SK-N-SH treated with all-trans-retinoic acid at 6 μM for 48 hours (cell line): Measurements from ENCODE around the gene AMBP.

Source experiments
- ATAC-seq: fragments of 200-7000 bp; cut with Tn5 transposase; 3 replicates; pipeline ENCODE4 v1.9.1; 2020; ENCODE audit warnings: mild to moderate bottlenecking, moderate library complexity
- ARNTL ChIP-seq: fragments of 450-650 bp; formaldehyde crosslinking; IDR thresholded peaks from 2 replicates; pipeline ENCODE4 v1.5.0; 2020; ENCODE audit warnings: low read depth, mild to moderate bottlenecking, moderate library complexity, borderline replicate concordance
- BACH2 ChIP-seq: fragments of 250-450 bp; sonication (Bioruptor Pico); IDR thresholded peaks from 2 replicates; pipeline ENCODE4 v1.9.0; 2021; ENCODE audit warnings: mild to moderate bottlenecking, borderline replicate concordance
- CSDC2 ChIP-seq: fragments of 250-450 bp; sonication (Bioruptor Pico); IDR thresholded peaks from 2 replicates; pipeline ENCODE4 v1.5.0; 2020; ENCODE audit warnings: mild to moderate bottlenecking, moderate library complexity
- GLIS3 ChIP-seq: fragments of 250-450 bp; sonication (Bioruptor Pico); IDR thresholded peaks from 2 replicates; pipeline ENCODE4 v1.5.0; 2020; ENCODE audit warnings: mild to moderate bottlenecking, moderate library complexity
- ISL1 ChIP-seq: fragments of 250-450 bp; sonication (Bioruptor Pico); IDR thresholded peaks from 2 replicates; pipeline ENCODE4 v2.1.2; 2022; ENCODE audit warnings: mild to moderate bottlenecking, moderate library complexity
- OSR1 ChIP-seq: fragments of 250-450 bp; sonication (Bioruptor Pico); IDR thresholded peaks from 2 replicates; pipeline ENCODE4 v1.8.0; 2022; ENCODE audit warnings: moderate library complexity, mild to moderate bottlenecking, inconsistent platforms
- PATZ1 ChIP-seq: fragments of 250-450 bp; sonication (Bioruptor Pico); IDR thresholded peaks from 2 replicates; pipeline ENCODE4 v1.8.0; 2020; ENCODE audit warnings: mild to moderate bottlenecking, moderate library complexity, borderline replicate concordance
- POU6F1 ChIP-seq: fragments of 250-450 bp; sonication (Bioruptor Pico); IDR thresholded peaks from 2 replicates; pipeline ENCODE4 v1.8.0; 2021; ENCODE audit warnings: low read depth, mild to moderate bottlenecking, moderate library complexity, borderline replicate concordance
- PPARA ChIP-seq: fragments of 250-450 bp; sonication (Bioruptor Pico); IDR thresholded peaks from 2 replicates; pipeline ENCODE4 v1.5.0; 2020; ENCODE audit warnings: mild to moderate bottlenecking, borderline replicate concordance
- RARB ChIP-seq: fragments of 250-450 bp; sonication (Bioruptor Pico); IDR thresholded peaks from 2 replicates; pipeline ENCODE4 v1.8.0; 2021; ENCODE audit warnings: mild to moderate bottlenecking, moderate library complexity
- SNAI2 ChIP-seq: fragments of 250-450 bp; sonication (Bioruptor Pico); IDR thresholded peaks from 2 replicates; pipeline ENCODE4 v1.5.0; 2020; ENCODE audit warnings: mild to moderate bottlenecking, moderate library complexity
- TCF4 ChIP-seq: fragments of 250-450 bp; sonication (Bioruptor Pico); IDR thresholded peaks from 2 replicates; pipeline ENCODE4 v1.8.0; 2021; ENCODE audit warnings: mild to moderate bottlenecking, moderate library complexity, borderline replicate concordance
- TOX ChIP-seq: fragments of 250-450 bp; sonication (Bioruptor Pico); IDR thresholded peaks from 2 replicates; pipeline ENCODE4 v1.8.0; 2021; ENCODE audit warnings: mild to moderate bottlenecking, moderate library complexity, borderline replicate concordance
- TSHZ2 ChIP-seq: fragments of 250-450 bp; sonication (Bioruptor Pico); IDR thresholded peaks from 2 replicates; pipeline ENCODE4 v1.5.0; 2020; ENCODE audit warnings: mild to moderate bottlenecking, moderate library complexity
- ZNF565 ChIP-seq: fragments of 450-650 bp; formaldehyde crosslinking; conservative IDR thresholded peaks from 2 replicates; pipeline ENCODE4 v1.5.0; 2020; ENCODE audit warnings: low read depth, mild to moderate bottlenecking, moderate library complexity
- ZNF70 ChIP-seq: fragments of 450-650 bp; formaldehyde crosslinking; IDR thresholded peaks from 2 replicates; pipeline ENCODE4 v1.5.0; 2020; ENCODE audit warnings: mild to moderate bottlenecking, moderate library complexity

Gene AMBP

GRCh38 chr9:114031037-114031630, 47.0 kb downstream of the AMBP start:
- TF ChIP-seq TCF4 (CRISPR knock-in tag) (no peak), ISL1 (CRISPR knock-in tag) (no peak), SNAI2 (CRISPR knock-in tag) (no peak), TSHZ2 (CRISPR knock-in tag) (no peak), BACH2 (CRISPR knock-in tag) (no peak), CSDC2 (no peak), ZNF565 (no peak), POU6F1 (CRISPR knock-in tag) (no peak), ARNTL (CRISPR knock-in tag) (no peak), RARB (CRISPR knock-in tag) (no peak), ZNF70 (CRISPR knock-in tag) (no peak), PPARA (CRISPR knock-in tag) (no peak), GLIS3 (CRISPR knock-in tag) (no peak), PATZ1 (CRISPR knock-in tag) (no peak)
- no peak for ATAC-seq

- ATAC-seq: no peak
- TF ChIP-seq TCF4 (CRISPR knock-in tag) (no peak), ZNF565 (no peak), POU6F1 (CRISPR knock-in tag) (no peak), ISL1 (CRISPR knock-in tag) (no peak), ARNTL (CRISPR knock-in tag) (no peak), TOX (CRISPR knock-in tag) (no peak), OSR1 (CRISPR knock-in tag) (no peak)
Measured at GRCh38 chr9:114030364-114030763, 47.7 kb downstream of the AMBP start.

GRCh38 chr9:114029311-114030170, 48.6 kb downstream of the AMBP start:
- ATAC-seq: no peak
- no peak for TF ChIP-seq PPARA (CRISPR knock-in tag)
- no peak for TF ChIP-seq OSR1 (CRISPR knock-in tag)
- no peak for TF ChIP-seq PATZ1 (CRISPR knock-in tag)
